Activated naive CD8-positive, alpha-beta T cell (primary cell): Measurements from ENCODE around the gene PRDX5.
A peak's percentile ranks its signal among the peaks of the same experiment; 100 is the strongest.

ENCODE experiments used
- H3K27ac Mint-ChIP-seq: one replicate; pipeline ENCODE4 v1.8.0; 2021; ENCODE audit warnings: mixed read lengths
- H3K27me3 Mint-ChIP-seq: one replicate; pipeline ENCODE4 v1.8.0; 2021; ENCODE audit warnings: mixed read lengths
- H3K36me3 Mint-ChIP-seq: one replicate; pipeline ENCODE4 v1.8.0; 2021; ENCODE audit warnings: mixed read lengths
- H3K4me1 Mint-ChIP-seq: one replicate; pipeline ENCODE4 v1.8.0; 2021; ENCODE audit warnings: low read depth, mixed read lengths
- H3K4me3 Mint-ChIP-seq: one replicate; pipeline ENCODE4 v1.8.0; 2021; ENCODE audit warnings: mild to moderate bottlenecking, mixed read lengths
- H3K9me3 Mint-ChIP-seq: one replicate; pipeline ENCODE4 v1.8.0; 2021; ENCODE audit warnings: low read depth, mixed read lengths

The PRDX5 gene

GRCh38 chr11:64285885-64286800 lies 31.8 kb upstream of the PRDX5 start:
- H3K9me3 Mint-ChIP-seq: no peaks in the 10 kb centered on the region
- H3K36me3 Mint-ChIP-seq: no peaks in the 10 kb centered on the region
- peak overlapping the region; percentile 78 for H3K4me3 Mint-ChIP-seq
- H3K27me3 Mint-ChIP-seq: peaks cover 5% of the 10 kb centered on the region
- peaks cover 19% of the 10 kb centered on the region for H3K4me1 Mint-ChIP-seq
- peak overlapping the region; percentile 72 for H3K27ac Mint-ChIP-seq

- Mint-ChIP-seq H3K9me3 (no peaks in the 10 kb centered on the region), H3K36me3 (no peaks in the 10 kb centered on the region), H3K4me3 (peak overlapping the region; percentile 78), H3K27ac (peak overlapping the region; percentile 72), H3K4me1 (peaks cover 19% of the 10 kb centered on the region), H3K27me3 (peaks cover 5% of the 10 kb centered on the region)
Measured at GRCh38 chr11:64286801-64287159, 31.1 kb upstream of the PRDX5 start.

GRCh38 chr11:64287676-64288352 lies 30.1 kb upstream of the PRDX5 start:
- no peaks in the 10 kb centered on the region for H3K36me3 Mint-ChIP-seq
- no peak overlapping the region for H3K27ac Mint-ChIP-seq
- H3K4me1 Mint-ChIP-seq: peaks cover 21% of the 10 kb centered on the region
- H3K4me3 Mint-ChIP-seq: no peak overlapping the region
- H3K27me3 Mint-ChIP-seq: peaks cover 5% of the 10 kb centered on the region
- H3K9me3 Mint-ChIP-seq: no peaks in the 10 kb centered on the region

GRCh38 chr11:64288353-64288750 lies 29.6 kb upstream of the PRDX5 start:
- Mint-ChIP-seq H3K4me3 (no peak overlapping the region), H3K36me3 (no peaks in the 10 kb centered on the region), H3K9me3 (no peaks in the 10 kb centered on the region), H3K27me3 (peaks cover 7% of the 10 kb centered on the region), H3K4me1 (peaks cover 18% of the 10 kb centered on the region), H3K27ac (no peak overlapping the region)

GRCh38 chr11:64289002-64289564 lies 28.8 kb upstream of the PRDX5 start:
- Mint-ChIP-seq H3K27me3 (peaks cover 8% of the 10 kb centered on the region), H3K36me3 (no peaks in the 10 kb centered on the region), H3K4me3 (no peak overlapping the region), H3K4me1 (peaks cover 15% of the 10 kb centered on the region), H3K9me3 (no peaks in the 10 kb centered on the region), H3K27ac (no peak overlapping the region)

GRCh38 chr11:64290352-64291261 lies 27.3 kb upstream of the PRDX5 start:
- peaks cover 15% of the 10 kb centered on the region for H3K4me1 Mint-ChIP-seq
- peak overlapping the region; percentile 82 for H3K4me3 Mint-ChIP-seq
- peaks cover 15% of the 10 kb centered on the region for H3K27me3 Mint-ChIP-seq
- H3K36me3 Mint-ChIP-seq: no peaks in the 10 kb centered on the region
- no peaks in the 10 kb centered on the region for H3K9me3 Mint-ChIP-seq
- peak overlapping the region; percentile 54 for H3K27ac Mint-ChIP-seq

- H3K4me3 Mint-ChIP-seq: peak within 1 kb of the TSS; percentile 82
Measured at GRCh38 chr11:64291262-64291751, 26.6 kb upstream of the PRDX5 start, which contains the start of gene KCNK4. Gene KCNK4, plus strand, starts transcription at chr11:64291302. Its CDS starts 1,717 bp downstream, at chr11:64293019.

GRCh38 chr11:64291752-64292459 lies 26.0 kb upstream of the PRDX5 start:
- H3K9me3 Mint-ChIP-seq: no peaks in the 10 kb centered on the region
- no peak overlapping the region for H3K4me3 Mint-ChIP-seq
- H3K4me1 Mint-ChIP-seq: peaks cover 7% of the 10 kb centered on the region
- H3K27ac Mint-ChIP-seq: no peak overlapping the region
- no peaks in the 10 kb centered on the region for H3K36me3 Mint-ChIP-seq
- peaks cover 22% of the 10 kb centered on the region for H3K27me3 Mint-ChIP-seq

More at GRCh38 chr11:64291262-64291751, 26.6 kb upstream of the PRDX5 start, which contains the start of gene KCNK4:
- no peaks in the 10 kb centered on the region for H3K36me3 Mint-ChIP-seq
- H3K27me3 Mint-ChIP-seq: peaks cover 20% of the 10 kb centered on the region
- H3K4me1 Mint-ChIP-seq: peaks cover 13% of the 10 kb centered on the region
- no peaks in the 10 kb centered on the region for H3K9me3 Mint-ChIP-seq
- peak within 1 kb of the TSS; percentile 54 for H3K27ac Mint-ChIP-seq

- H3K4me3 Mint-ChIP-seq: peak overlapping the region; percentile 40
- H3K27me3 Mint-ChIP-seq: peaks cover 27% of the 10 kb centered on the region
- H3K4me1 Mint-ChIP-seq: peaks cover 9% of the 10 kb centered on the region
- H3K36me3 Mint-ChIP-seq: no peaks in the 10 kb centered on the region
- no peaks in the 10 kb centered on the region for H3K9me3 Mint-ChIP-seq
- no peak overlapping the region for H3K27ac Mint-ChIP-seq
Measured at GRCh38 chr11:64292460-64293254, 25.3 kb upstream of the PRDX5 start.

- no peak overlapping the region for H3K4me3 Mint-ChIP-seq
- no peak overlapping the region for H3K27ac Mint-ChIP-seq
- H3K27me3 Mint-ChIP-seq: peaks cover 35% of the 10 kb centered on the region
- H3K4me1 Mint-ChIP-seq: peaks cover 15% of the 10 kb centered on the region
- no peaks in the 10 kb centered on the region for H3K9me3 Mint-ChIP-seq
- no peaks in the 10 kb centered on the region for H3K36me3 Mint-ChIP-seq
Measured at GRCh38 chr11:64294774-64295173, 23.1 kb upstream of the PRDX5 start.

DNA sequence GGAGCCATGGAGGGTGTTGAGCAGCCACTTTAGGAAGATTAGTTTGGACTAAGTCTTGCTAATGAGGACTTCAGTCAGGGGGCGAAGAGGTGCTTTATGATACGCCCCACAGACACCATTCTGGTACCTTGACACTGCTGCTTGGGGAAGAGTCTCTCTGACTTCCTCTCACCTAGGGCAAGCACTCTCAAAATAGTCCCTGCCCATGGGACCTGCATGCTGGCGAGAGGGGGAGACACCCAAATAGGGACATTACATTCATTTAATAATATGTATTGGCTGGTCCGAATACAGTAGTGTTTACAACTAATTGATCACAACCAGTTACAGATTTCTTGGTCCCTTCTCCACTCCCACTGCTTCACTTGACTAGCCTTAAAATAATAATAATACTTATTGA lies 22.2 kb upstream of the PRDX5 start:
- peaks cover 34% of the 10 kb centered on the region for H3K27me3 Mint-ChIP-seq

DNA sequence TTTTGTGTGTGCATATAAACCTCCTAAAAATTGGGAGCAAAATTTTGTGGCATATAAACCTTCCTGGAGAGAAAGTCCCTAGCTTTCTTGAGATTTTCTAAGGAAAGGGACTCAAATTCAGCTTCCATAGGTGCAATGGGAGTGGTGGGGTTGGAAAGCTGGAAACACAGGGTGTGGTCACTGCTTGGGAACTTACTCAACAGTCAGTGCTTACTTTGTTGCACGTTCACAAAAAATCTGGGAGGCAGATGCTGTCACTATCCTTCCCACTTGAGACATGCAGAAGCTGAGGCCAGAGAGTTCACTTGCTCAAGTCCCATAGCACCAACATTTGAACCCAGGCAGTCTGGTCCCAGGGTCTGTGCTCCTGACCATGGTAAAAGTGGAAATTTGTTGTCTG lies 21.7 kb upstream of the PRDX5 start:
- Mint-ChIP-seq H3K9me3 (no peaks in the 10 kb centered on the region), H3K27me3 (peaks cover 33% of the 10 kb centered on the region), H3K4me1 (peaks cover 20% of the 10 kb centered on the region), H3K4me3 (no peak overlapping the region), H3K36me3 (no peaks in the 10 kb centered on the region), H3K27ac (no peak overlapping the region)

More for the DNA sequence above, 22.2 kb upstream of the PRDX5 start:
- no peaks in the 10 kb centered on the region for H3K9me3 Mint-ChIP-seq
- H3K4me3 Mint-ChIP-seq: no peak overlapping the region
- H3K36me3 Mint-ChIP-seq: no peaks in the 10 kb centered on the region
- H3K27ac Mint-ChIP-seq: no peak overlapping the region
- H3K4me1 Mint-ChIP-seq: peaks cover 18% of the 10 kb centered on the region
